NCI-H187 (cell line): Measurements from ENCODE around the gene HORMAD2.
"Not testable (repeated sequence)": the region's sequence is repeated elsewhere in the genome, so short reads cannot be mapped to it uniquely, and the experiment has no call there.

Source experiments
- DNase-seq, 2 experiments: peaks; one replicate each; lab custom pipeline; 2025; lab: John Stamatoyannopoulos, UW

Gene HORMAD2

GRCh38 chr22:30210235-30210909 is 130.1 kb downstream of the HORMAD2 start:
- no peak for DNase-seq

DNA sequence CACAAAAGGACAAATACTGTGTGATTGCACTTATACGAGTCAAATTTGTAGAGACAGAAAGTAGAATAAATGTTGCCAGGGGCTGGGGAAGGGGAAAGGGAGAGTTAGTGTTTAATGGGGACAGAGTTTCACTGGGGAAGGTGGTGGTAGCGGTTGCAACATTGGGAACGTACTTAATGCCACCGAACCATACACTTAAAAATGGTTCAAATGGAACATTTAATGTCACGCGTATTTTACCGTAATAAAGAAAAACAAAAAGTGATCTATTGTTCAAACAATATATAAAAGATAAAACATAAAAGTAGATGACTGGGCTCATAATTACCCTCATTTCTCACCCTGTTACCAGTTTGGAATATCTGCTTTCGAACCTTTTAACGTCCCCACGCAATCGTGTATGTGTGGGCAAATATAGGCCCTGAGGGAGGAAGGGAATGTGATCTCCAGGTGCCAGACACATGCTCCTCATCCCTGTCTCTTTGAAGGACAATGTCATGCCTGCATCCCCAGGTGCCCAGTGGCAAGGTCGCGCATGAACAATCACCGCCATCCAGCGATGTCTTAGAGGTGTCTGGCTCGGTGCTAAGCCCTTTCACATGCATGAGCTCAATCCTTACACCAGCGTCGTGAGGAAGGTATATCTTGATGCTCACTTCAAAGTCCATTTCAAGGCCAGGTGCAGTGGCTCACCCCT is 131.0 kb downstream of the HORMAD2 start:
- no peak for DNase-seq

DNA sequence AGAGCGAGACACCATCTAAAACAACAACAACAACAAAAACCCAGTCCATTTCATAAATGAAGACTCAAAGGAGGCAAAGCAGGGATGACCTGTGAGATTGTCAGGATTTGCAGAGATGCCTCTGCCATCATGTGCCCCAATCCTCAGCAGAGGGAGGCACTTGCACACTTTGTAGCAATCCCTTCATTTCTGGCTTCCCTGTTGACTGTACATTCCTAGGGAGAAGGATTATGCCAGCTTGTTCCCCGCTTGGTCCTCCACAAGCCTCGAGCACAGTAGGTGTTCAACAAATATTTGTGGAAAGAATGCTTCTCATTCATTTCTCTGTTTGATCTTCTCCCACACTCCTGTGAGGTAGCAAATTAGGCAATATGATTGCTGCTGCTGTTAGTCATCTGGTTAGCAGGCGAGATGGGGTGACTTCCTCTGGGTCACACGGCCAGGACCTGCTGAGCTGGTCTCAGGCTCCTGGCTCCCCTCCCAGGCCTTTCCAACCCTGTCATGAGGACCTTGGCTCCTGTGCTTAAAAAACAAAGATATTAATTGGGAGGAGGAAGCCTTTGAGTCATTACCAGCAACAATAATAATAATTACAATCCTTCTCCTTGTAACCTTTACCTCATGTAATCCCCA is 132.2 kb downstream of the HORMAD2 start:
- DNase-seq, result no peak

GRCh38 chr22:30212996-30213441 is 132.8 kb downstream of the HORMAD2 start:
- no peak for DNase-seq

GRCh38 chr22:30214703-30215407 is 134.6 kb downstream of the HORMAD2 start:
- no peak for DNase-seq

GRCh38 chr22:30216272-30216671 is 136.0 kb downstream of the HORMAD2 start:
- not testable (repeated sequence) for DNase-seq

DNA sequence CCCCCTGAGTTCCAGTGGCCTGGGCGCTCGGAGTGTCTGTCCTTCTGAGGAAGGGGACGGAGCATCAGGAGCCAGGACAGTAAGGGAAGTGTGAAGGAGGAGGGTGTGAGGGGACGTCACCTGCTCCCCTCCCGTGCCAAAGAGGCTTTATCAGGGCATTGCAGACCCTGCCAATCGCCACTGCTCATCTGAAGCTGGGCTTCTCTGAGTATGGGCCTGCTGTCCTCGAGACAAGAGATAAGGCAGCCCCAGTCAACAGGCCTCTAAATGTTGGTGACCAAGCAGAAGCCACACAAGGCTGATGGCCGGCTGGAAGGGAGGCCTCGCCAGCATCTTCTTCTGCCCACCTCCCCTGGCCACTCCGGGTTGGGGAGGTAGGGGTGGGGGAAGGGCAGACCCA is 136.4 kb downstream of the HORMAD2 start:
- no peak for DNase-seq

DNA sequence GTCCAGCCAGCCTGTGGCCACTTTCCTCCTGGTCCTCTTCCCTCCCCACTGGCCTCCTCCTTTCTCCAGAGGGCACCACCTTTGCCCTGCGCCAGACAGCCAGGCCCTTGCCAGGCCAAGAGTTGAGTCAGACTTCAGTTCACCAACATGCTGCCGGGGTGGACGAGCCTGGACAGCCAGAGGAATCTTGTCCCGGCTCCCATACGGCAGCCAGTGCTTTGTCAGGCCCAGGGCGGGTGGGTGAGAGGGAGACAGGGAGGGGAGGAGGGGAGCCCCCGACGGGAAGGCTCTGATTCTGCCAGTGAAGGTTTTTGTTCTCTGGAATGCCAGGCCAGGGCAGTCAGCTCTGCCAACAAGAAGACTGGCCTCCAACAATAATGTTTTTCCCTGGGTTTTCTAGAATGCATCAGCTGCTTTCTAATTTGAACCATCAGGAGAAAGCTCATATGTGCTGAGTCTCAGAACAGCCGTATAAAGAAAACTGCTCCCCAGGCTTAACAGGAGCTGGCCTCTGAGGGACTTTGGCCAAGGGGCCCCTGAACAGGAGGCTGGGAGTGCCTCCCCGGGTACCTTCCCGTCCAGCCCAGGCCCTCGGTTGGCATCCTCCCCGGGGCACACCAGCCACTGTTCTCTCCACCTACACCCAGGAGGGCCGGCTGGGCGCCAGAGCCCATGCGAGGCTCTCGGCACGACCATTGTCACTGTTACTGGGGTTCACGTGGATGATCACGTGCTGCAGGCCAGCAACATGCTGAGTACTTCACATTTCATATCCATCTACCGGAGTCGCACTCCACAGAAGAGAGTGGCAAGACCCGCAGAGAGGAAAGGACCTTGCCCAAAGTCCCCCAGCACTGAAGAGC is 137.7 kb downstream of the HORMAD2 start:
- no peak for DNase-seq

DNA sequence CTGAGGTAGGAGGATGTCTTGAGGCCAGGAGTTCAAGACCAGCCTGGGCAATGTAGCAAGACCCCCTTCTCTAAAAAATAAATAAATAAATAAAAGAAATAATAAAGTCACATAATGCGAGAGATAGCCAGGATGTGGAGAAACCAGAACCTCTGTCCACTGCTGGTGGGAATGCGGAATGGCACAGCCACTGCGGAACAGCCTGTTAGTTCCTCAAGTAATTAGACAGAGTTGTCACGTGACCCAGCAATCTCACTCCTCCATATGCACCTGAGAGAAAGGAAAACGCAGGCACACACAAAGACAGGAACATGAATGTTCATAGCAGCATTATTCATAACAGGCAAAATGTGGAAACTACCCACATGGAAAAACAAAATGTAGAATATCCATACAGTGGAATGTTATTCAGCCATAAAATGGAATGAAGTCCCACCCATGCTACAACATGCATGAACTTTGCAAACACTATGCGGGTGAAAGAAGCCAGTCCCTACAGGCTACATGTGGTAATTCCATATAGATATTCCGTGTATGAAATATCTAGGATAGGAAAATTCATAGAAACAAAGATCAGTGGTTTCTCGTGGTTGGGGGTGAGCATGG is 138.9 kb downstream of the HORMAD2 start:
- no peak for DNase-seq

DNA sequence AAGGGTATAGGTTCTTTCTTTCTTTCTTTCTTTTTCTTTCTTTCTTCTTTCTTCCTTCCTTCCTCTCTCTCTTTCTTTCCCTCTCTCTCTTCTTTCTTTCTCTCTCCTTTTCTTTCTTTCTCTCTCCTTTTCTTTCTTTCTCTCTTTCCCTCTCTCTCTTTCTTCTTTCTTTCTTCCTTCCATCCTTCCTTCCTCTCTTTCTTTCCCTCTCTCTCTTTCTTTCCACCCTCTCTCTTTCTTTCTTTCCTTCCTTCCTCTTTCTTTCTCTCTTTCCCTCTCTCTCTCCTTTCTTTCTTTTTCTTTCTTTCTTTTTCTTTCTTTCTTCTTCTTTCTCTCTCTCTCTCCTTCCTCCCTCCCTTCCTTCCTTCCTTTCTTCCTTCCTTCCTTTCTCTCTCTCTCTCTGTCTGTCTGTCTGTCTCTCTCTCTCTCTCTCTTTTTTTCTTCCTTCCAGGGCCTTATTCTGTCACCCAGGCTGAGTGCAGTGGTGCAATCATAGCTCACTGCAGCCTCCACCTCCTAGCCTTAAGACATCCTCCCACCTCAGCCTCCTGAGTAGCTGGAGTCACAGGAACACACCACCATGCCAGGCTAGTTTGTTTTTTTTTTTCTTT is 139.5 kb downstream of the HORMAD2 start:
- no peak for DNase-seq

DNA sequence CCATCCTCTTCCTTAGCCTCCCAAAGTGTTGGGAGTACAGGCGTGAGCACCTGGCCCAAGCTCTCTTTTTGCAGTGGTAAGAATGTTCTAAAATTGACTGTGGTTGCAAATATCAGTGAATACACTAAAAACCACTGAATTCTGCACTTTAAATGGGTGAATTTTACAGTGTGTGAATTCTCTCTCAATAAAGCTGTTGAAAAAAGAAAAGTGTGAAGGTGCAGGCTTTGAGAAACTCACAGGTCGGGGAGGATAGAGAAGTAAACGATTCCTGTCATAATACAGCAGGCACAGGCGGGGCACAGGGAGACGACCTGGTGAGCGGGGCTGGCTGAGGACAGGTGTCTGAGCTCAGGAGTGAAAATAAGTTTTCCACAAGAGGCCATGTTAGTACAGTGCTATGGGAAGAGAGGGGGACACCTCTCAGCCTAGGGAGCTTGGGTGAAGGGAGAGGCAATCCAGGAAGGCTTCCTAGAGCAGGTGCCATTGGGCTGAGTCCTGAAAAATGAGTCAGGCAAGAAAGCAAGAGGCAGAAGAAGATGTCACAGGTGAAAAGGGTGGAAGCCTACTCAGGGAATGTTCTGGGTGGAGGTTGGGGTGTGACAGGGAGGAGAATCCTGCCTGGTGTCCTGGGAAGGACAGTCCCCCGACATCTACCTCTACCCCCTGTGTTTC is 140.2 kb downstream of the HORMAD2 start:
- DNase-seq, result no peak

GRCh38 chr22:30221121-30221992 is 141.1 kb downstream of the HORMAD2 start:
- no peak for DNase-seq

- DNase-seq, result no peak
These were observed 142.1 kb downstream of the HORMAD2 start for GRCh38 chr22:30222321-30222720.

- no peak for DNase-seq
These were observed 143.0 kb downstream of the HORMAD2 start for GRCh38 chr22:30223303-30223702.

GRCh38 chr22:30224161-30224857 is 144.0 kb downstream of the HORMAD2 start:
- DNase-seq, result no peak

DNA sequence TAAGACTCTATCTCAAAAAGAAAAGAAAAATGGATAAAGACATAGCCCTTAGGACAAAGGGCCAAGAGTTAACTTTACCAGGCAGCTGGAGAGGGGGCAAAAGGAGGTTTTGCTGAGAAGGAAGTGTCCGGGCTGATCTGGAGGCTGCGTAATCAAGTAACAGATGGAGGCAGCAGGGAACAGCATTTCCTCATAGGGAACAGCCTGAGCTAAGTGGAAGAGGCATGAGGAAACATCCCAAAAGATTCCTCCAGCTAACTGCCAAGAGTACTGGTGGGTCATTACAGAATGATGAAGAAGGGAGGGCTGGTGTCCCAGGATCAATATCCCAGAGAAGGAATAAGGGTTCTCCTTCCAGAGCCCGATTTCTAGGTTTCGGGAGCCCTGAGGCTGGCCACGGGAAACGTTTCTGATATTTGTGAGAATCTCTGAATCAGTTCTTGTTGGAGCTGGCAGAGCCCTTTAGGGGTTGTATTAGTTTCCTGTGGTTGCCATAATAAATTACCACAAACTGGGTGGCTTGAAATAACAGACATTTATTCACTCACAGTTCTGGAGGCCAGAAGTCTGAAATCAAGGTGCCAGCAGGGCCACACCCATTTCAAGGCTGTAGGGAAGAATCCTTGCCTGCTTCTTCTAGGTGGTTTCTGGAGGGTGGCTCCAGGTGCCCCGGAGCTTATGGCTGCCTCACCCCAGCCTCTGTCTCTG is 145.1 kb downstream of the HORMAD2 start:
- DNase-seq, result no peak

DNA sequence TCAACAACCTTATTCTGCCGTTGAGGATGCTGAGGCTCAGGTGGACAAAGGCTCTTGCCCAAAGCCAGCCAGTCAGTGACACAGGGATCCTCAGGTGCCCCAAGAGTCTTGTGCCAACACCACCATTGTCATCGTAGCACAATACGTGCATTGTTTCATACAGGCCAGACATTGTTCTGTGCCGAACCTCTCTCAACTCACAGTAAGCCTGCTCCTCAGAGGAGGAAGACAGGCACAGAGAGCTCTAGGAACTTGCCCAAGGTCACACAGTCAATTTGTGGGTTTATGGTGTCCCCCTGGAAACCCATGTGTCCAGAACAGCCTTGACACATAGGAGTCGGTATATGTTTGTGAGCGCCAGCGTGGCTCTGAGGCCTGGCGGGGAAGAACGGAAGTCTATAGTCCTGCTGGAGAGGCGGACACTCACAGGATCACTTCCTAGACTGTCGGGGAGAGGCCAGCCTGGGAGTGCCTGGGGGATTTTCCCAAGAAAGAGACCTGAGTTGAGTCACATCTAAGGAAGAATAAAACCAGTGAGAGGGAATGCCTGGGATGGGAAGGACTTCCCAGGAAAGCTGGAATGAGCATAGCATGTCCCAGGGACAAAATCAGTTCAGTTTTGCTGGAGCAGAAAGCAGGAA is 146.0 kb downstream of the HORMAD2 start:
- no peak for DNase-seq
